Vagina (tissue), 2 donors: ENCODE results near the gene EVI2A. TPM values are rescaled to one million over a fixed set of nuclear protein-coding genes. Genes with fewer than 3 reads are reported as not detected.

Experiments used
- DNase-seq, 2 donors: peaks; one replicate each; pipeline ENCODE4 v3.0.0-alpha.2; 2017; ENCODE audit errors: extremely low spot score in 2 of 2
- H3K27ac ChIP-seq: fragments of 200-600 bp; sonication (generic); one replicate; pipeline ENCODE4 v1.5.1; 2019
- H3K27me3 ChIP-seq: fragments of 200-600 bp; sonication (generic); one replicate; pipeline ENCODE4 v1.5.1; 2019
- H3K36me3 ChIP-seq, 2 donors: fragments of 200-600 bp; sonication (generic); one replicate each; pipeline ENCODE4 v1.5.1; 2017 to 2019
- H3K4me1 ChIP-seq: fragments of 200-600 bp; sonication (generic); one replicate; pipeline ENCODE4 v1.5.1; 2019
- H3K4me3 ChIP-seq, 2 donors: fragments of 200-600 bp; sonication (generic); 1 replicate in 1 of 2; 2 replicates in 1 of 2; pipeline ENCODE4 v1.5.1; 2016 to 2019
- H3K9me3 ChIP-seq: fragments of 200-600 bp; sonication (generic); one replicate; pipeline ENCODE4 v1.5.1; 2019
- POLR2A ChIP-seq, 2 donors: fragments of 450-650 bp; IDR thresholded peaks; one replicate each; pipeline ENCODE4 v1.6.1; 2017; ENCODE audit warnings: antibody characterized with exemption in 2 of 2, mild to moderate bottlenecking in 2 of 2, moderate library complexity in 2 of 2
- POLR2AphosphoS5 ChIP-seq, 2 donors: sonication (generic); formaldehyde crosslinking; IDR thresholded peaks; one replicate each; pipeline ENCODE4 v1.9.0; 2017; ENCODE audit warnings: antibody characterized with exemption in 2 of 2, mild to moderate bottlenecking in 2 of 2, low read depth in 1 of 2; ENCODE audit not compliant: insufficient read depth in 1 of 2
- intact Hi-C: fragments of 100-400 bp; cut with DNase I; formaldehyde crosslinking; loops from one replicate; pipeline ENCODE4 v1.15.1; 2023
- total RNA-seq: library from RNA; depleted of rRNA; stranded (reverse); fragments of >200 nt; gene quantifications from one replicate; pipeline ENCODE4 v1.2.3, GENCODE V29; 2016
- TF ChIP-seq, protein P1 (sequence below), 3 experiments: fragments of 450-650 bp in 2 of 3; fragments of 200-600 bp in 1 of 3; sonication (generic) in 1 of 3; IDR thresholded peaks; one replicate each; pipeline ENCODE4 v1.5.1; 2017 to 2019; ENCODE audit warnings: antibody characterized with exemption in 3 of 3, mild to moderate bottlenecking in 2 of 3, moderate library complexity in 2 of 3

EVI2A gene, protein sequence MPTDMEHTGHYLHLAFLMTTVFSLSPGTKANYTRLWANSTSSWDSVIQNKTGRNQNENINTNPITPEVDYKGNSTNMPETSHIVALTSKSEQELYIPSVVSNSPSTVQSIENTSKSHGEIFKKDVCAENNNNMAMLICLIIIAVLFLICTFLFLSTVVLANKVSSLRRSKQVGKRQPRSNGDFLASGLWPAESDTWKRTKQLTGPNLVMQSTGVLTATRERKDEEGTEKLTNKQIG
- 0.98 TPM for total RNA-seq

DNA sequence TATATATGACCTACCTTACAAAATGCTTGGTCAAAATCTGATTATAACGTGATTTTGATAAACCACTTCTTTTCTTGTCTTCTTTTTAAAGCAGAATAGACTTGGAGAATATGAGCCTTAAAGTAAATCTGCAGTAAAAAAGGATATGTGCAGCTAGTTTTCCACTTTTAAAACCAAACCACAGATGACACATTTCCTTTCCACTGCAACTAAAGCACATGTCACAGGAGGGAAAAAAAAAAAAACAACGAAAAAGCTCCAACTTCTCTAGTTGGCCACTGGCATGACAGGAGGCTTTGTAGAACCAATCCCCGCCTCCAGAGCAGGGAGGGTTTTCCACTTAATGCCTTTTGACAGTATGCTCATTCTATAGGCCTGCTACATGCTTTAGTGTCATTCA, at the start of gene EVI2A:
TSS of gene EVI2A (minus strand) at position 142 of the 400 bp plus-strand sequence. CDS start 2,609 bp downstream, outside the sequence.
- peaks cover 5% of the 10 kb centered on the region for H3K4me1 ChIP-seq
- TF ChIP-seq POLR2AphosphoS5 (IDR thresholded peaks at IDR 0.05; ENCODE audit: insufficient read depth in 1 of 2, low read depth in 1 of 2) = peak in 1 of 2 donors; percentile 17
- TF ChIP-seq, protein P1, sequence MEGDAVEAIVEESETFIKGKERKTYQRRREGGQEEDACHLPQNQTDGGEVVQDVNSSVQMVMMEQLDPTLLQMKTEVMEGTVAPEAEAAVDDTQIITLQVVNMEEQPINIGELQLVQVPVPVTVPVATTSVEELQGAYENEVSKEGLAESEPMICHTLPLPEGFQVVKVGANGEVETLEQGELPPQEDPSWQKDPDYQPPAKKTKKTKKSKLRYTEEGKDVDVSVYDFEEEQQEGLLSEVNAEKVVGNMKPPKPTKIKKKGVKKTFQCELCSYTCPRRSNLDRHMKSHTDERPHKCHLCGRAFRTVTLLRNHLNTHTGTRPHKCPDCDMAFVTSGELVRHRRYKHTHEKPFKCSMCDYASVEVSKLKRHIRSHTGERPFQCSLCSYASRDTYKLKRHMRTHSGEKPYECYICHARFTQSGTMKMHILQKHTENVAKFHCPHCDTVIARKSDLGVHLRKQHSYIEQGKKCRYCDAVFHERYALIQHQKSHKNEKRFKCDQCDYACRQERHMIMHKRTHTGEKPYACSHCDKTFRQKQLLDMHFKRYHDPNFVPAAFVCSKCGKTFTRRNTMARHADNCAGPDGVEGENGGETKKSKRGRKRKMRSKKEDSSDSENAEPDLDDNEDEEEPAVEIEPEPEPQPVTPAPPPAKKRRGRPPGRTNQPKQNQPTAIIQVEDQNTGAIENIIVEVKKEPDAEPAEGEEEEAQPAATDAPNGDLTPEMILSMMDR (IDR thresholded peaks at IDR 0.05) = no peak
- H3K9me3 ChIP-seq = no peaks in the 10 kb centered on the region
- intact Hi-C loops = no loop called here
- peak within 1 kb of the TSS in 1 of 2 donors; percentile 22 for H3K4me3 ChIP-seq
- DNase-seq = no peak
- peak within 1 kb of the TSS; percentile 66 for H3K27ac ChIP-seq
- H3K27me3 ChIP-seq = no peaks in the 10 kb centered on the region
- peaks cover 0 to 8% of the 10 kb centered on the region in 2 donors for H3K36me3 ChIP-seq

DNA sequence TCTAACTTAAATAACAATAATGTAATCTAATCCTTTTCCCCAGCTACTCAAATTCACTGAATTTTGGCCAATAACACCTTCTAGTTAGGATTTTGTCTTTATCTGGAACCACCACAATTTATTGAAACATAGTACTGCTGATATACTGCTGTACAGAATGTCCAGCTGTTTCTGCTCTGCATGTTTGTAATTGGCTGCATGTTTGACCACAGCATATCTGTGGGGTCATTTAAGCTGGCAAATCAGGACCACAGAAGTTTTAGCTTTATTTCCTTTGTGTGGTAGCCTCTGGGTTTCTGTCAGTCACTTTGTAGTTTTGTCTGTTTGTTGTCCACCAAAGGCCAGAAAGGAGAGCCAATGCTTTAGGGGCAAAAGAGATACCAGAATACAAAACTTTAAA, 47.8 kb upstream of the EVI2A start:
- no peaks in the 10 kb centered on the region for H3K9me3 ChIP-seq
- H3K4me1 ChIP-seq = no peaks in the 10 kb centered on the region
- H3K27me3 ChIP-seq = no peaks in the 10 kb centered on the region
- H3K36me3 ChIP-seq = peaks cover 0 to 4% of the 10 kb centered on the region in 2 donors
- TF ChIP-seq, protein P1 (IDR thresholded peaks at IDR 0.05) = no peak
- no peak for TF ChIP-seq POLR2A (IDR thresholded peaks at IDR 0.05)
- TF ChIP-seq POLR2AphosphoS5 (IDR thresholded peaks at IDR 0.05; ENCODE audit: insufficient read depth in 1 of 2, low read depth in 1 of 2) = no peak
- no peak overlapping the region for H3K27ac ChIP-seq
- H3K4me3 ChIP-seq = no peak overlapping the region
- intact Hi-C loops = no loop called here
- DNase-seq = no peak

DNA sequence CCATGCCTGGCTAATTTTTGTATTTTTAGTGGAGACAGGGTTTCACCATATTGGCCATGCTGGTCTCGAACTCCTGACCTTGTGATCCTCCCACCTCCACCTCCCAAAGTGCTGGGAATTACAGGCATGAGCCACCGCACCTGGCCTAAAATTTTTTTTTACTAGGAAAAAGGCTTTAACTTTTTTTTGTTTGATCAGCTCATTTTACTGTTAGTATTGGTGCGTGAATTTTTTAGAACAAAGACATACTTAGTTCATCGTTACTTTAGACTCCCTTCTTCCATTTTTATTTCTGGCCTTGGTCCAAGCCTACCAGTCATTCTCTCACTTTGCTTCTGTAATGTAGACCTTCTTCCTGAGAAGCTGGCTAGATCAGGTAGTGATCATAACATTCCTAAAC, 44.7 kb upstream of the EVI2A start:
- Histone ChIP-seq H3K4me1 (no peaks in the 10 kb centered on the region), H3K36me3 (peaks cover 0 to 8% of the 10 kb centered on the region in 2 donors), H3K9me3 (no peaks in the 10 kb centered on the region), H3K27ac (no peak overlapping the region), H3K27me3 (no peaks in the 10 kb centered on the region), H3K4me3 (no peak overlapping the region)
- intact Hi-C loops = no loop called here
- TF ChIP-seq POLR2A (IDR thresholded peaks at IDR 0.05) (no peak), POLR2AphosphoS5 (IDR thresholded peaks at IDR 0.05; ENCODE audit: insufficient read depth in 1 of 2, low read depth in 1 of 2) (no peak)
- TF ChIP-seq, protein P1 (IDR thresholded peaks at IDR 0.05) = no peak
- no peak for DNase-seq

DNA sequence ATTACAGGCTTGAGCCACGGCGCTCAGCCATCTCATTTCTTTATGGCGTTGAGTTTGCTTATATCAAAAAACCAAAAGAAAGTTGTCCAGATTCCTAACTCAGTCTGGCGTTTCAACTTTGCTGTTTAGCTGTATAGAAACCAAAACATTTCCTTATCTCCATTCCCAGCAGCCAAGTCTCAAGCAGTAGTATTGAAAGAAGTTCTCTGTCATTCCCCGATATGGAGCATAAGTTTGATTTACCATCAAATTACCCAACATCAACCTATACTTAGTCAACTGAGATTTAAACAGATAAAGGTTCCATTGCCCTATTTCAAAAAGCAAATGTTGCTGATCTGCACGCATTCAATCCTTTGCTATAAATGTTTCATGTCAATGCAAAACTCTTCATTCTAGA, 42.6 kb upstream of the EVI2A start:
- Histone ChIP-seq H3K27me3 (no peaks in the 10 kb centered on the region), H3K4me1 (no peaks in the 10 kb centered on the region), H3K27ac (no peak overlapping the region), H3K36me3 (peaks cover 0 to 8% of the 10 kb centered on the region in 2 donors), H3K9me3 (no peaks in the 10 kb centered on the region), H3K4me3 (no peak overlapping the region)
- intact Hi-C loops = no loop called here
- TF ChIP-seq POLR2A (IDR thresholded peaks at IDR 0.05) (no peak), POLR2AphosphoS5 (IDR thresholded peaks at IDR 0.05; ENCODE audit: insufficient read depth in 1 of 2, low read depth in 1 of 2) (no peak)
- TF ChIP-seq, protein P1 (IDR thresholded peaks at IDR 0.05) = no peak
- DNase-seq = no peak

DNA sequence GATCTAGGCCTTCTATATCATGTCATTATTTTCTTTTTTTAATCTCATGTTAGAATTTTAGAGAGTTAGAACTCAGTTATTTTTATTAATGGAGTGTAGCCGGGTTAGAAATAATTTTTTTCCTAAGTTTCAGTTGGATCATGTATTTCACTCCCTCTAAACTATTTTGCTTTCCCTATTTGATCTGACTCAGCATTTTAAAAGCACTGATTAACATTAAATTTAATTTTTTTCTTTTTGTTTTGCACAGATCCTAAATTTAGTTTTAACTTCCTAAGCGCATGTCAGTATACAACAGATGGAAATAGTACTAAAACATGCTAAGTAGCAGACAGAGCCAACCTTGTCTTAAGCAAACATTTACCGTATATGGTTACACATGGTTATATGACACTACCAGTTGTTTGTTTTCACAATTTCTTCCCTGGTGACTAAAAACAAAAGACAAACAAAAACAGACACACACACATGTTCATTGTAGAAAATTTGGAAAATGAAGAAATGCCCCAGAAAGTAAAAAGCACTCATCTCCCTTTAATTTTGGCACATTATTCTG, 36.5 kb upstream of the EVI2A start:
- Histone ChIP-seq H3K4me1 (no peaks in the 10 kb centered on the region), H3K27ac (no peak overlapping the region), H3K27me3 (no peaks in the 10 kb centered on the region), H3K36me3 (peaks cover 0 to 28% of the 10 kb centered on the region in 2 donors), H3K4me3 (no peak overlapping the region), H3K9me3 (no peaks in the 10 kb centered on the region)
- TF ChIP-seq, protein P1 (IDR thresholded peaks at IDR 0.05) = no peak
- TF ChIP-seq POLR2AphosphoS5 (IDR thresholded peaks at IDR 0.05; ENCODE audit: insufficient read depth in 1 of 2, low read depth in 1 of 2) (no peak), POLR2A (IDR thresholded peaks at IDR 0.05) (no peak)
- no peak for DNase-seq
- intact Hi-C loops = no loop called here
